CD8-positive, alpha-beta memory T cell (primary cell): ENCODE results near the gene TTC28. TPM values are rescaled to one million over a fixed set of nuclear protein-coding genes. Genes with fewer than 3 reads are reported as not detected.

Source experiments
- CTCF ChIA-PET: fragments of 350-600 bp; sonication (Branson Sonifier 250); formaldehyde crosslinking; loops from one replicate; lab custom pipeline; 2021; ENCODE audit warnings: antibody characterized with exemption; lab: Charles Lee
- POLR2A ChIA-PET: fragments of 350-600 bp; sonication (Branson Sonifier 250); formaldehyde crosslinking; loops from one replicate; lab custom pipeline; 2021; ENCODE audit warnings: antibody characterized with exemption; lab: Charles Lee
- DNase-seq, 5 donors: peaks; one replicate each; pipeline versions ENCODE4 v3.0.0 to v3.0.0-alpha.2; 2020 to 2022; ENCODE audit warnings: mixed read lengths in 1 of 5
- H3K27ac ChIP-seq: one replicate; pipeline ENCODE4 v1.7.0; 2013; ENCODE audit warnings: low read depth, mild to moderate bottlenecking, low read length, moderate library complexity
- H3K27me3 ChIP-seq: 2 replicates; pipeline ENCODE4 v1.7.0; 2013; ENCODE audit warnings: low read length, mild to moderate bottlenecking; ENCODE audit not compliant: insufficient read depth, poor library complexity, severe bottlenecking
- H3K36me3 ChIP-seq: 2 replicates; pipeline ENCODE4 v1.7.0; 2013; ENCODE audit warnings: mild to moderate bottlenecking, low read length, moderate library complexity; ENCODE audit not compliant: insufficient read depth
- H3K4me1 ChIP-seq: 2 replicates; pipeline ENCODE4 v1.7.0; 2013; ENCODE audit warnings: mild to moderate bottlenecking, low read length, moderate library complexity; ENCODE audit not compliant: insufficient read depth
- H3K4me3 ChIP-seq: 2 replicates; pipeline ENCODE4 v1.7.0; 2013; ENCODE audit warnings: mild to moderate bottlenecking, low read length
- H3K9me3 ChIP-seq: 2 replicates; pipeline ENCODE4 v1.7.0; 2013; ENCODE audit warnings: mild to moderate bottlenecking, low read length
- H3K27ac Mint-ChIP-seq, 8 donors: one replicate each; pipeline ENCODE4 v1.8.0; 2020 to 2021; ENCODE audit warnings: mixed read lengths in 8 of 8, mild to moderate bottlenecking in 6 of 8, inconsistent platforms in 3 of 8, moderate library complexity in 3 of 8
- H3K27me3 Mint-ChIP-seq, 2 donors: one replicate each; pipeline ENCODE4 v1.8.0; 2020 to 2021; ENCODE audit warnings: mixed read lengths in 2 of 2, mild to moderate bottlenecking in 1 of 2, moderate library complexity in 1 of 2
- H3K36me3 Mint-ChIP-seq, 3 donors: one replicate each; pipeline ENCODE4 v1.8.0; 2020 to 2021; ENCODE audit warnings: mixed read lengths in 3 of 3, inconsistent platforms in 1 of 3, mild to moderate bottlenecking in 1 of 3
- H3K4me1 Mint-ChIP-seq, 3 donors: one replicate each; pipeline ENCODE4 v1.8.0; 2020 to 2021; ENCODE audit warnings: mixed read lengths in 3 of 3, inconsistent platforms in 1 of 3, mild to moderate bottlenecking in 1 of 3
- H3K4me3 Mint-ChIP-seq, 7 donors: one replicate each; pipeline ENCODE4 v1.8.0; 2020 to 2021; ENCODE audit warnings: mixed read lengths in 7 of 7, mild to moderate bottlenecking in 6 of 7, moderate library complexity in 4 of 7, inconsistent platforms in 2 of 7
- H3K9me3 Mint-ChIP-seq, 5 donors: one replicate each; pipeline ENCODE4 v1.8.0; 2020 to 2022; ENCODE audit warnings: mixed read lengths in 5 of 5, mild to moderate bottlenecking in 3 of 5, moderate library complexity in 2 of 5, inconsistent platforms in 1 of 5
- polyA plus RNA-seq: library from polyadenylated mRNA; unstranded; fragments of 300-500 nt; fragmentation: Illumina TruSeq; gene quantifications from one replicate; pipeline ENCODE4 v1.2.3, GENCODE V29; 2021
- total RNA-seq, 2 experiments: library from RNA; stranded (reverse); gene quantifications; one replicate each; pipeline ENCODE4 v1.2.3, GENCODE V29; 2021

Gene TTC28
- total and polyA plus RNA-seq, 3 experiments from 2014 or later, result 0.24 to 0.60 (median 0.51) TPM

DNA sequence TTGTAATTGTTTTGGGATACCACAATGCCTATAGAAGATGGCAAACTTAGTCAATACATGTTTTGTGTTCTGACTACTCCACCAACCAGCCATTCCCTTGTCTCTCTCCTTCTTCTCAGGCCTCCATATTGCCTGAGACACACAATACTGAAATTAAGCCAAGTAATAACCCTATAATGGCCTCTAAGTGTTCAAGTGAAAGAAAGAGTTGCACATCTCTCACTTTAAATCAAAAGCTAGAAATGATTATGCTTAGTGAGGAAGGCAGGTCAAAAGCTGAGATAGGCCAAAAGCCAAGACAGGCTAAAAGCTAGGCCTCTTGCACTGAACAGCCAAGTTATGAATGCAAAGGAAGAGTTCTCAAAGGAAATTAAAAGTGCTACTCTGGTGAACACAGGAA, 318.7 kb downstream of the TTC28 start:
- ChIA-PET POLR2A (no interaction called here), CTCF (no interaction called here)
- Histone ChIP-seq H3K9me3 (no peaks in the 10 kb centered on the region), H3K4me3 (no peak overlapping the region), H3K36me3 (no peaks in the 10 kb centered on the region), H3K27ac (no peak overlapping the region), H3K4me1 (no peaks in the 10 kb centered on the region), H3K27me3 (no peaks in the 10 kb centered on the region)
- no peak overlapping the region for H3K4me3 Mint-ChIP-seq
- peaks cover 2 to 26% (median 14%) of the 10 kb centered on the region in 5 donors for H3K9me3 Mint-ChIP-seq
- peaks cover 0 to 3% of the 10 kb centered on the region in 2 donors for H3K27me3 Mint-ChIP-seq
- H3K4me1 Mint-ChIP-seq, result no peaks in the 10 kb centered on the region
- H3K27ac Mint-ChIP-seq, result no peak overlapping the region
- no peak for DNase-seq
- H3K36me3 Mint-ChIP-seq, result peaks cover 0 to 12% (median 0%) of the 10 kb centered on the region in 3 donors

DNA sequence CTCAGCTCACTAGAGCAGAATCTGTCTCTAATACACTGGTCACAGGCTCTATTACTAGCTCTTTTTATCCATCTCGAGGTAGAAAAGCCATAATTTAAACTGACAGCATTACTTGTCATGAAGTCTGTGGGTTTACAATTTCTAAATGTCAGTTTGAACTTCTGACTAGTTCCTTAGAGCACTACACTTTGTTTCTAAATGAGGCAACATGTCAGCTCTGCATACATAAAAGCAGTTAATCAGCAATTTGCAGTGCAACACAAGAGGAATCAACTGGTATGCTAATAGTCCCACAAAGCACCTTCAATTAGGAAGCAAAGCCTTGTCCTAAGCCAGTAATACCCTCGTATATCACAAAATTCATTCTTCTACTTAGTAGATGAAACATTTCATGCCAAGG, 321.3 kb downstream of the TTC28 start:
- no peak for DNase-seq
- H3K36me3 Mint-ChIP-seq, result peaks cover 0 to 12% (median 0%) of the 10 kb centered on the region in 3 donors
- H3K4me3 Mint-ChIP-seq, result no peak overlapping the region
- peaks cover 2 to 15% (median 11%) of the 10 kb centered on the region in 5 donors for H3K9me3 Mint-ChIP-seq
- Histone ChIP-seq H3K4me1 (no peaks in the 10 kb centered on the region), H3K27me3 (no peaks in the 10 kb centered on the region), H3K4me3 (no peak overlapping the region), H3K36me3 (no peaks in the 10 kb centered on the region), H3K9me3 (no peaks in the 10 kb centered on the region), H3K27ac (no peak overlapping the region)
- ChIA-PET POLR2A (no interaction called here), CTCF (no interaction called here)
- H3K4me1 Mint-ChIP-seq, result no peaks in the 10 kb centered on the region
- no peak overlapping the region for H3K27ac Mint-ChIP-seq
- H3K27me3 Mint-ChIP-seq, result peaks cover 0 to 3% of the 10 kb centered on the region in 2 donors

DNA sequence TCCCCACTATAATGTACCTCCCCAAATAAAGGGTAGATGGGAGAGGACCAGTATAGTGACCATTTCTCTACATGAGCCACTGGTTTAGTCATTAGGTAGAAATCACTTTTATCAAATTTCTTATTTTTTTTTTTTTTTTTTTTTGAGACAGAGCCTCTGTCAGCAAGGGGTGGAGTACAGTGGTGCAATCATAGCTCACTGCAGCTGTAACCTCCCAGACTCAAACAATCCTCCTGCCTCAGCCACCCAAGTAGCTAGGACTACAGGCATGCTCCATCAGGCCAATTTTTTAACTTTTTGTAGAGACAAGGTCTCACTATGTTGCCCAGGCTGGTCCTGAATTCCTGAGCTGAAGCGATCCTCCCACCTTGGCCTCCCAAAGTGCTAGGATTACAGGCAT, 322.4 kb downstream of the TTC28 start:
- POLR2A ChIA-PET, result no interaction called here
- H3K27me3 Mint-ChIP-seq, result peaks cover 1 to 3% of the 10 kb centered on the region in 2 donors
- CTCF ChIA-PET, result no interaction called here

GRCh38 chr22:28351476-28351875, 328.2 kb downstream of the TTC28 start:
- DNase-seq, result no peak
- CTCF ChIA-PET, result no interaction called here
- H3K4me3 ChIP-seq, result no peak overlapping the region
- H3K27ac ChIP-seq, result no peak overlapping the region
- no peaks in the 10 kb centered on the region for H3K36me3 ChIP-seq
- H3K9me3 ChIP-seq, result no peaks in the 10 kb centered on the region
- POLR2A ChIA-PET, result no interaction called here
- H3K27ac Mint-ChIP-seq, result no peak overlapping the region
- peaks cover 9 to 14% of the 10 kb centered on the region in 2 donors for H3K27me3 Mint-ChIP-seq
- H3K4me1 Mint-ChIP-seq, result no peaks in the 10 kb centered on the region
- peaks cover 0 to 2% (median 0%) of the 10 kb centered on the region in 5 donors for H3K9me3 Mint-ChIP-seq
- no peaks in the 10 kb centered on the region for H3K4me1 ChIP-seq
- no peaks in the 10 kb centered on the region for H3K36me3 Mint-ChIP-seq
- no peaks in the 10 kb centered on the region for H3K27me3 ChIP-seq
- H3K4me3 Mint-ChIP-seq, result no peak overlapping the region

More for the DNA sequence above, 322.4 kb downstream of the TTC28 start:
- DNase-seq, result no peak
- Mint-ChIP-seq H3K9me3 (peaks cover 2 to 6% (median 3%) of the 10 kb centered on the region in 5 donors), H3K27ac (no peak overlapping the region), H3K4me3 (no peak overlapping the region), H3K4me1 (no peaks in the 10 kb centered on the region), H3K36me3 (peaks cover 0 to 6% (median 0%) of the 10 kb centered on the region in 3 donors)
- Histone ChIP-seq H3K36me3 (no peaks in the 10 kb centered on the region), H3K27ac (no peak overlapping the region), H3K9me3 (no peaks in the 10 kb centered on the region), H3K27me3 (no peaks in the 10 kb centered on the region), H3K4me1 (no peaks in the 10 kb centered on the region), H3K4me3 (no peak overlapping the region)

DNA sequence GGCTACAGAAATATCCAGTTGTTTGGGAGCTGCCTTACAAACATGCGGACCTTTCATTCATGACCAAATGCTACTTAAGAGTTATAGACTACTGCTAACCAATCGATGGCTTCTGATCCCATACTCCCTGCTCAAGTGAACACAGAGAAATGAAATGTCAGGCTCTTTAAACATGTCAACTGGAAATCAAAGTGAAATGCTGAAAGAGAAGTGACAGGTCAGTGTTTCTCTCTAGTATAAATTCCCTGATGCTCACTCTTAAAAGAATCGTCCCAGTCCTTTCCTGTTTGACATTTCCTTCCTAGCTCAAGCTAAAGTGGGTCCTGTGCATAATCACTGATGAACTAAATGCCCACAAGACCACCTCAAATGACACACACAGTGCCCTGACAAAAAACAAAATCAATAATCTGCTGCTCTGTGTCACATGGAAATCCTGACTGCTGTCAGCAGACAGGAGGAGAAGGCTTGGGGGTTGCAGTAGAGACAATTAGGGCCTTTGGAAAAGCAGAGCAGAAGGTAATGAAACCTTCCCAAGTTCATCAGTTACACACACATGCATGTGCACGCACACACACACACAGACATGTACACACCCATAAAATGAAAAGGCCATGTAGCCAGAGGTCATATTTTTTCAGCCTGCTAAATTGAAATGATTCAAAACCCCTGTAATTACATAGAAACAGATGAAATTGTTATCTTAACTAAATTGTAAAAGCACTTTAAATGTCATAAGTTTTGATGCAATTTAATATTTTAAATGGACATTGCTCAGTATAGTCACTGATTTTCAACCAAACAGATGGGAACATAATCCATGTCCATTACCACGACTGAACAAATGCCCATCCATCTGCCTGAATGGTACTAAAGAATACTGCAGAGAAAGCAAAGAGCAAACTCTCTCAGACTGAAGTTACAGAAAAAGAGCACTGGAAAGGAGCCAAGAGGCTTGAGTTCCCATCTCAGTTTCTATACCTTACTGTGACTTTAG, 330.7 kb downstream of the TTC28 start:
- H3K27me3 Mint-ChIP-seq, result peaks cover 9 to 27% of the 10 kb centered on the region in 2 donors
- H3K4me3 Mint-ChIP-seq, result no peak overlapping the region
- H3K4me1 Mint-ChIP-seq, result no peaks in the 10 kb centered on the region
- ChIA-PET CTCF (no interaction called here), POLR2A (no interaction called here)
- Histone ChIP-seq H3K36me3 (no peaks in the 10 kb centered on the region), H3K4me3 (no peak overlapping the region), H3K27me3 (no peaks in the 10 kb centered on the region), H3K4me1 (no peaks in the 10 kb centered on the region), H3K9me3 (no peaks in the 10 kb centered on the region), H3K27ac (no peak overlapping the region)
- H3K9me3 Mint-ChIP-seq, result peaks cover 0 to 2% (median 0%) of the 10 kb centered on the region in 5 donors
- peak overlapping the region in 1 of 8 donors; percentile 28 for H3K27ac Mint-ChIP-seq
- H3K36me3 Mint-ChIP-seq, result no peaks in the 10 kb centered on the region
- no peak for DNase-seq

DNA sequence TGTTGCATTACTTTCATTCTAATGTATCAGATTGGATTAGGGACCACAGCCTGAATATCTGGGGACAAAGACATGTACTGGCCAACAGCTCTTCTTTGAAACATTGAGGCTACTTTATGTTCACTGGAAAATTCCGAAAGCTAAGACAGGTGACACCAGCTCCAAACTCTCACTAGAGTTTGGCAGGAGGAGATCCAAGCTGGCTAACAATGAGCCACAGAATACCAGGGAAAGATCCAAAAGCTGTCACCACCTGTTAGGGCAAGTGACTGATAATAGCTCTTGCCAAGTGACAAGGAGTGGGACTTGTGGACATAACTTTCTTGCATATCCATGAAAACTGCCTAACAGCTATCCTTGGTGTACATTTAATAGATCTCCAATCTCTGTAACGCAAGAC, 333.3 kb downstream of the TTC28 start:
- no peak overlapping the region for H3K27ac Mint-ChIP-seq
- H3K4me1 ChIP-seq, result no peaks in the 10 kb centered on the region
- CTCF ChIA-PET, result no interaction called here

GRCh38 chr22:28344918-28345703, 334.5 kb downstream of the TTC28 start:
- DNase-seq, result no peak
- Mint-ChIP-seq H3K4me3 (no peak overlapping the region), H3K9me3 (peaks cover 0 to 2% (median 0%) of the 10 kb centered on the region in 5 donors), H3K27ac (no peak overlapping the region), H3K36me3 (no peaks in the 10 kb centered on the region), H3K27me3 (peaks cover 11 to 31% of the 10 kb centered on the region in 2 donors), H3K4me1 (no peaks in the 10 kb centered on the region)
- POLR2A ChIA-PET, result no interaction called here
- no peaks in the 10 kb centered on the region for H3K36me3 ChIP-seq
- no peaks in the 10 kb centered on the region for H3K27me3 ChIP-seq
- H3K4me3 ChIP-seq, result no peak overlapping the region
- no peaks in the 10 kb centered on the region for H3K9me3 ChIP-seq
- no peak overlapping the region for H3K27ac ChIP-seq
- no peaks in the 10 kb centered on the region for H3K4me1 ChIP-seq
- CTCF ChIA-PET, result no interaction called here

More for the DNA sequence above, 333.3 kb downstream of the TTC28 start:
- no peak for DNase-seq
- Histone ChIP-seq H3K4me3 (no peak overlapping the region), H3K9me3 (no peaks in the 10 kb centered on the region), H3K27ac (no peak overlapping the region), H3K27me3 (no peaks in the 10 kb centered on the region), H3K36me3 (no peaks in the 10 kb centered on the region)
- Mint-ChIP-seq H3K27me3 (peaks cover 8 to 26% of the 10 kb centered on the region in 2 donors), H3K4me3 (no peak overlapping the region), H3K9me3 (peaks cover 0 to 2% (median 0%) of the 10 kb centered on the region in 5 donors), H3K4me1 (no peaks in the 10 kb centered on the region), H3K36me3 (no peaks in the 10 kb centered on the region)
- POLR2A ChIA-PET, result no interaction called here

DNA sequence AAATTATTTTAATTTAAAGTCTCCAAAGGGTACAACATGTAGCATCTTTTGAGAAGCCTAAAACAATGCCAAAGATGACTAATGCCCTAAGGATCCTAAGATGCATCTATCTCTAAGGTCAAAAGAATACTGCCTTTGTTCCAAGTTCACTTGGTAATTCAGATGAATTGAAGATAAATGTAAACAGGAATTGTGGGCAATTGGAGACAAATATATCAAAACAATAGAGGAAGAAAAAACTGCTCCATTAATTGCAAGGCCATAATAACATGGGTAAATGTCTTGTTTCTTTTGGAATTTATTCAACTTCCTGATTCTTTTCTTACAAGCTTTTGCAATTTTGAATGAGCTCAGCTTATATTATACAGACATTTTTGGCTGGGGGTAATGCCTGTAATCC, 338.6 kb downstream of the TTC28 start:
- peaks cover 13 to 36% of the 10 kb centered on the region in 2 donors for H3K27me3 Mint-ChIP-seq
- DNase-seq, result no peak
- no peak overlapping the region for H3K4me3 ChIP-seq
- no peaks in the 10 kb centered on the region for H3K36me3 Mint-ChIP-seq
- no peak overlapping the region for H3K27ac ChIP-seq
- no peak overlapping the region for H3K4me3 Mint-ChIP-seq
- H3K4me1 ChIP-seq, result no peaks in the 10 kb centered on the region
- CTCF ChIA-PET, result no interaction called here
- no peaks in the 10 kb centered on the region for H3K9me3 ChIP-seq
- H3K36me3 ChIP-seq, result no peaks in the 10 kb centered on the region
- H3K9me3 Mint-ChIP-seq, result peaks cover 0 to 2% (median 0%) of the 10 kb centered on the region in 5 donors
- no peaks in the 10 kb centered on the region for H3K27me3 ChIP-seq
- no peak overlapping the region for H3K27ac Mint-ChIP-seq
- POLR2A ChIA-PET, result no interaction called here
- no peaks in the 10 kb centered on the region for H3K4me1 Mint-ChIP-seq
